Right renal pelvis (tissue), 4 donors: ENCODE measurements around the gene PACSIN2. TPM values are rescaled to one million over a fixed set of nuclear protein-coding genes. Genes with fewer than 3 reads are reported as not detected.
"Not testable (repeated sequence)": the region's sequence is repeated elsewhere in the genome, so short reads cannot be mapped to it uniquely, and the experiment has no call there.

Source experiments
- DNase-seq, 4 donors: peaks; one replicate each; pipeline ENCODE4 v3.0.0-alpha.2; 2013; ENCODE audit warnings: low read depth in 4 of 4, low spot score in 3 of 4, missing footprints in 1 of 4
- polyA plus RNA-seq, 4 donors: library from polyadenylated mRNA; unstranded; fragments of 120-200 nt; gene quantifications; one replicate each; pipeline ENCODE4 v1.2.1, GENCODE V29; 2013; ENCODE audit not compliant: insufficient read length in 4 of 4

The PACSIN2 gene
- polyA plus RNA-seq, 4 donors, result 64.6 to 68.8 (median 67.8) TPM

DNA sequence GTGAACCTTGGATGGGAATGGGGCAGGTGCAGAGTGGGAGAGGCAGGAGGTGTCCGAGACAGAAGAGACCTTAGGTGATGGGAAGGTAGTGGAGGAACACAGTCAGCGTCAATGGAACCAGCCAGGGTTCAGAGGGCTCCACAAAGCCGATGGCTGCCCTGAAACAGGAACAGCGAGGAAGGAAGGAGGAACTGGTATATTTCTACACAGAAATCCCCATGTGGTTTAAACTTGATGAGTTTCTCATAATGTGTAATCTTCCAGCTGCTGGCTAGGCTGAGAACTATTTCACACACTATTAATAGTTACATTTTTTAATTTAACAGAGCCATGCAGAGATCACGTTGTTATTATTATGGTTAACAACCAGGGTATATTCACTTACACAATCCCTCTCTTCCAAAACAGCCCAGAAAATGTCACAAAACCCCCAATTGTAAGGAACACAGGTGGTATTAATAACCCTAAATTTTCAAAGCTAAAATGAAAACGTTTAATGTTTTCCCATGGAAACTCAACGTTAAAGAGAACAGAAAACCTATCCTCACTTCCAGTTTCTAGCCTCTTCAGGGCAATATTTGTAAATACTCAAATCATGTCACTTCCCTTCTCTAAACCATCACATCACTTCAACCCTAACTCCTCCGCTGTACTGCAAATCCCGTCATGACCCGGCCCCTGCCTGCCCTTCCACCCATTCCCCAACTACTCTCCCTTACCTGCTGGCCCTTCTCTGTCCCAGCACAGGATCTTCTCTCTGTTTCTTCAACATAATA is 83.3 kb downstream of the PACSIN2 start:
- DNase-seq, result no peak

- DNase-seq, result no peak
These were observed 84.0 kb downstream of the PACSIN2 start for GRCh38 chr22:42930810-42931420.

DNA sequence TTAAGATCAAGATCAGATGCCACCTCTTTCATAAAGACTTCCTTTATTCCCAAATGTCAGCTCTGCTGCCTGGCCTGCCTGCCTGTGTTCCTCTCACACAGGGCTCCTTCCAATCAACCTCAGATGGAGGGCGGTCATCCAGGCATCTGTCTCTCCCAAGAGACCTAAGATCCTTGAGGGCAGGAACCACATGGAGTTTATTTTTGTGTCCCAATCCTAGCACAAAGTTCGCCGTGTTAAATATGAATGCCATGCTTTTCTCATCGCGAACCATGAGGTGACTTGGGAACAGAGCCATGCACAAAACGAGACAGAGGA is 85.2 kb downstream of the PACSIN2 start:
- DNase-seq, result no peak

GRCh38 chr22:42928969-42929837 is 85.7 kb downstream of the PACSIN2 start:
- DNase-seq, result no peak

- no peak for DNase-seq
These were observed 87.0 kb downstream of the PACSIN2 start for GRCh38 chr22:42927966-42928365.

DNA sequence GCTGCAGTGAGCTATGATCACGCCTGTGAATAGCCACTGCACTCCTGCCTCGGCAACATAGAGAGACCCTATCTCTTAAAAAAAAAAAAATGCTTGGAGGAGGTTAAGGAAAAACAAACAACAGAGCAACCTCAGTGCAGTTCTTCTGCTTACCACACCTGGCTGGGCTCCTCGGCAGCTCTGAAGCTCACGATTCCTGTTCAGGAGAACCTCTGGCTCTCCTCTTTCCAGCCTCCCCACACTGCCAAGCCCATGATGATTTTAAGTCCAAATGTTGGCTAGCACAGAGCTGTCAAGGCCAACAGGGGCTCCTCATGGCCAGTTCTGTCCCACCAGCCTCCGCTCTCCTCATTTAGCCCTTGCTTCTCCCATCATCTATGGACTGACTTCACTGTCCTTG is 88.2 kb downstream of the PACSIN2 start:
- no peak for DNase-seq

- DNase-seq, result no peak
These were observed 88.8 kb downstream of the PACSIN2 start for GRCh38 chr22:42926104-42926503.

DNA sequence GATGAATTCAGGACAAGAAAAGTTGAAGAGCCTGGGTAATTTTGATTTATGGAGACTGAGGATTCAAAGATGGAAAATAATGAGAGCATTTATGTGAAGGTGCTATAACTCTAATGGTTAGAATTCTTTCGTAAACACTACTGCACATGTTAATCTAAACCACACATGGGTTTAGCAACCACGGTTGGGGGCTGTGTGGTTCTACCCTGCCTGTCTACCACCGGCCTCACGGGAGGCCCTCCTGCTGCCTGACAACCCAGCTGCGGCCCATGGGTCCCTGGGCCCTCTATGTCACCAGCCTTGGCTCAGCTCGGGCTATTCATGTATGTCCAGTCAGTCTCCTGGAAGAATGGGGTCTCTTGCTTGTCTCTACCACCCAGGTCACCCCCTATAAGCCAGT is 89.4 kb downstream of the PACSIN2 start:
- DNase-seq, result no peak

DNA sequence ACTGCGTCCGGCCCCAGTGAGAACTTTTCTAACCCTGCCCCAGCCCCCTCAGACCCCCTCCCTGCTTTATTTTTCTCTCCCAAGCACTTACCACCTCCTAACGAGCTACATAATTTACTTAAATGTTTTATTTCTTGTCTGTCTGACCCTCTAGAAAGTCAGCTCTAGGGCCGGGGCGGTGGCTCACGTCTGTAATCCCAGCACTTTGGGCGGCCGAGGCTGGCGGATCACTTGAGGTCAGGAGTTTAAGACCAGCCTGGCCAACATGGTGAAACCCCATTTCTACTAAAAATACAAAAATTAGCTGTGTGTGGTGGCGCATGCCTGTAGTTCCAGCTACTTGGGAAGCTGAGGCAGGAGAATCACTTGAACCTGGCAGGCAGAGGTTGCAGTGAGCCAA is 89.9 kb downstream of the PACSIN2 start:
- not testable (repeated sequence) for DNase-seq

- no peak for DNase-seq
These were observed 90.5 kb downstream of the PACSIN2 start for GRCh38 chr22:42924436-42924835.

DNA sequence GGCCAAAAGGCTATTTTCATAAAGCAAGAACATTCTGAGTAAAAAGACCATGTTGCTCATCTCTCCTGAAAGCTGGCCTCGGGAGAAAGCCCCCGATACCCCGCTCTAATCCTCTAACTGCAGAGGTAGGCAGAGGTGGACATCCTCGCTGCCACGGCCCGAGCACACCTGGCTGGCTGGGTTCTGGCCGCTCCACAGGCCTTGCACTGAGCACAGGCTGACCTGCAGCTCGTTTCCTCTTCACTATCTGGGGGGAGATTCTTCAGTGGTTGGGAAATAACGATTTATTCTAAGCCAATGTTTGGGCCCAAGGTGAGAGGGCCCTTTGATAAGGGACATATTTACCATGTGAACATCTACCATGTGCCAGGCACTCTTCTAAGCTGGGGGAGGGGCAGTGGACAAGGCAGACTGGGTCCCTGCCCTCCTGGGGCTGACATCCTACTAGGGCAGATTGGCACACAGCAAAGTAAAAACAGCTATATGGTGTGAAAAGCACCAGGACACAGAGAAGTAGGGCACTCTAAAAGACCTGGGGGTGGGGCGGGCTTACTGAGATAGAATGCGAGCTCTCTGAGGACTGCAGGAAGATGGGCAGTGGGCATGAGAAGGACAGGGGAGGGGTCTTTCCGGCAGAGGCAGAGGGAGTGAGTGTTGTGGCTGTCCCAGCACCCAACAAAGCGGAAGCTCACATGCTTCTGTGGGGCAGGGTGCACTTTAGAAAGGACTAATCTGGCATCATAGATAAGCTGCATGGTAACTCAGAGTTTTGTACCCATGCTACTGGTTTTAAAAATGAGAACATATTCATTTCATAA is 92.4 kb downstream of the PACSIN2 start:
- DNase-seq, result no peak

DNA sequence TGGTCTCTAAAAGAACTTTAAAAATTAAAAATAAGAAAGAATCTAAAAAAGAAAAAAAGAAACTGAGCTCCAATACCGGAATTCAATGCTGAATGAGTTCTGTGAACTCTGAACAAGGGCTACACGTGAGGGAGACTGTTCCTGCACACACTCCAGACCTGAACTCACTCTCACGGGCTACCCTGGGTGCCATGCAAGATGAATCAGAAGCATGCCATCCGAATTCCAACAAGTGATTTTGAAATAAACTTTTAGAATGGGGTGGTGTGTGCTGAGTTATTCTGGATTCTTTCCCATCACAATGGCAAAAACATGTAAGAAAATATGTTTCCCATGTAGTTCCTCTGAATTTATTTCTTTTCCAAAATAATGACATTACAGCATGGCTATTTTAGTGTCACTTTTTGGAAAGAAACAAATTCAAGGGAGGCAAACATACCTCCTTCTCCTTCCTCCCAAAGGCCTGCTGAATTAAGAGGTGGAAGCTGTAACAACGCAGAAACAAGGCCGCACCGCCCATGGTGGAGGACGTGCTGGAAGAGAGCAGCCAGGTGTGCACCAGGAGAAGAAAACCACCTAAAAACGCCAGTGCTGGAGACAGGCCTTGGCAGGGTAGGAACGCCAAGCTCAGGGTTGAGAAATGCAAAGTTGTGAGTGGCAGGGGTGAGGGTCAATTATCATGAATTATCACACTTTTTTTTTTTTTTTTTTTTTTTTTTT is 94.7 kb downstream of the PACSIN2 start:
- no peak for DNase-seq

DNA sequence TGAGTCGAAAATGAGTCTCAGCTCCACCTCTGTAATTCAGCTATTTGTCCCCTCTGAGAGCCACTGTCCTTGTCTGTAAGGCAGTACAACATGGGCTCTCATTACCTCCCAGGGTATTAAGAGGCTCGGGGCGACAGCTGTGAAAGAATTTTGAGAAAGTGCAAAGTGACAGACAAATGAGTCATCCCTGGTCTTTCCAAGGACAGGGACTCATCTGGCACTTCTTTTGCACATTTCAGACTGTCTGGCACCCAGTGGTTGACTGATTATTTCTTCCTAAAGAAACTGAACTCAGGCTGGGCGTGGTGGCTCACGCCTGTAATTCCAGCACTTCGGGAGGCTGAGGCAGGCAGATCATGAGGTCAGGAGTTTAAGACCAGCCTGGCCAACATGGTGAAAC is 95.8 kb downstream of the PACSIN2 start:
- no peak for DNase-seq

- DNase-seq, result no peak
These were observed 96.4 kb downstream of the PACSIN2 start for GRCh38 chr22:42918500-42918899.

DNA sequence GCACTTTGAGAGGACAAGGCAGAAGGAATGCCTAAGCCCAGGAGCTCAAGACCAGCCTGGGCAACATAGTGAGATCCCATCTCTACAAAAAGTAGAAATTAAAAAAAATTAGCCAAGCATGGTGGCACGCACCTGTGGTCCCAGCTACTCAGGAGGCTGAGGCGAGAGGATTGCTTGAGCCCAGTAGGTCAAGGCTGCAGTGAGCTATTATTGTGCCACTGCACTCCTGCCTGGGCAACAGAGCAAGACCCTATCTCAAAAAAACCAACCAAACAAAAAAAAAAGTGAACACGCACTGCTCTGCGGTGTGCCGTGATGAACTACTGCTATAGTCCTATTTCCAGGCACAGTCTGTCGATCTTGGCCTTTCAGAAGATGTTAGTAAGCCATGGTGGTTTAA is 97.6 kb downstream of the PACSIN2 start:
- not testable (repeated sequence) for DNase-seq

- DNase-seq, result no peak
These were observed 98.8 kb downstream of the PACSIN2 start for GRCh38 chr22:42915980-42916765.

DNA sequence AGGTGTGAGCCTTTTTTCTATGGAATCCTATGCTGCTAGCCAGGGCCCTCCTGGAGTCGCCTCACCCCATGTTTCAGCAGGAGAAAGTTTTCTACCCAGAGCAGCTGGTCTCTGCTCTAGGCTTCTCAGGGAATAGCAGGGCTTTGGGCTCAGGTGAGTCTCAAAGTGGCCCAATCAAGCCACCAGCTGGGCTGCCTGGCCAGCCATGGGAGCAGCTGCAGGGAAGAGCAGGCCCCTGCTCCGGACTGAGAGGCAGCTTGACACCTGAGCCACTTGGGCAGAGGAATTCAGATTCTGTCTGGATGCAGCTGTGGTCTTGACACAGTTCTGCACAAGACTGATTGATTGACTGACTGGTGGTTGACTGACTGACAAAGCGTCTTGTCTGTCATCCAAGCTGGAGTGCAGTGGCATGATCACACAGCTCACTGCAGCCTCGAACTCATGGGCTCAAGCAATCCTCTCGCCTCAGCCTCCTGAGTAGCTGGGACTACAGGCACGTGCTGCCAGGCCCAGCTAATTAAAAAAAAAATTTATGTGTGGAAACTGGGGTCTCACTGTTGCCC is 100.4 kb downstream of the PACSIN2 start:
- no peak for DNase-seq

DNA sequence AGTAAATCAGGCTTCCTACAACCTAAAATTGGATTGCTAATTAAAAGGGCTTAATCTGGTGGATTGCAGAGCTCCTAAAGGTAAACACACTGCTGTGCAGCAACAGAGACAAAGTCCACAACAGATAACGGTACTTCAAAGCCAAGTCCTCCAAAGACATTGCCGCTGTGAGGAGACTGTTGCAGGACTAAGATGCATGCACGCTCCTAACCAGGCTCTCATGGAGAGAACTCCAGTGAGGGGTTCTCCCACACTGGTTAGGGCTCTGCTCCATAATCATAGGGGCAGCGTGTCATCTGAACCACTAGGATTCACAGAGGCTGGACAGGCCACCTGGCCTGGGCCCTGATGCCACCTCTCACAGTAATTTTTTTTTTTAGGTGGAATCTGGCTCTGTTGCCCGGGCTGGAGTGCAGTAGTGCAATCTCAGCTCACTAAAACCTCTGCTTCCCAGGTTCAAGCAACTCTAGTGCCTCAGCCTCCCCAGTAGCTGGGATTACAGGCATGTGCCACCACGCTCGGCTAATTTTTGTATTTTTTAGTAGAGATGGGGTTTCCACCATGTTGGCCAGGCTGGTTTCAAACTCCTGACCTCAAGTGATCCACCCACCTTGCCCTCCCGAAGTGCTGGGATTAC is 101.0 kb downstream of the PACSIN2 start:
- DNase-seq, result no peak
